ENCODE measurements around the gene TSHB. TPM values are rescaled to one million over a fixed set of nuclear protein-coding genes. Genes with fewer than 3 reads are reported as not detected.

The TSHB gene
- total RNA-seq, 1 experiment from 2014 or later: not detected

DNA sequence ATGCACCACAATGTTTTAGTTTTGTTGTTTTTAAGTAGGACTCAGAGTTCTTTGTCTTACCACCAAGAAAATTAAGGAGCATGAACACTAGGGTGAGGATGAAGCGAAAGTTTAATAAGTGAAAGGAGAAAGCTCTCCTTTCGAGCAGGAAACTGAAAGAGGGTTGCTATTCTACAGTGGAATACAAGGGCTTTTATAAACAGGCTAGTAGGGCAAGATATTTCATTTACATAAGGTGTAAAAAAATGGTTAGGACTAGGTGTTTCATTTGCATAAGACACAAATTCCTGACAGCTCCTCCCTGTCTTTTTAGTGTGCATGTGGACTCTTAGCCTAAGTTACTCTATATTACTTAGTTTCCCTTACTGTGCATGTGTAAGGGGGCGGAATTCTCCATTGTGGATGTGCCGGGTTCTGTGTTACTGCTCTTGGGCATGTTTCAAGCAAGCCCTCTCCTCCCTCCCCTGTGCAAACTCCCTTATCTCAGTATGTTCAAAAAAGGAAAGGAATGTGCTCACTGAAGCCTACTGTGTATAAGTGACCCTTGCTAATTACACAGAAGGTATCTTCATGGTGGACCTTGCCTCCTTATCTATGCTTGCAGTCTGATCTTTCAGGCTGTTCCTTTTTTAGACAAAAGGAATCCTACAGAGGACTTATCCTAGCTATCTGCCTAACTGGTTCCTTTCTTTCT, 7.3 kb downstream of the TSHB start:
- TF ChIP-seq EZH2phosphoT487 (IDR thresholded peaks at IDR 0.05; ENCODE audit: borderline replicate concordance): no peak
- TF ChIP-seq, protein P1, sequence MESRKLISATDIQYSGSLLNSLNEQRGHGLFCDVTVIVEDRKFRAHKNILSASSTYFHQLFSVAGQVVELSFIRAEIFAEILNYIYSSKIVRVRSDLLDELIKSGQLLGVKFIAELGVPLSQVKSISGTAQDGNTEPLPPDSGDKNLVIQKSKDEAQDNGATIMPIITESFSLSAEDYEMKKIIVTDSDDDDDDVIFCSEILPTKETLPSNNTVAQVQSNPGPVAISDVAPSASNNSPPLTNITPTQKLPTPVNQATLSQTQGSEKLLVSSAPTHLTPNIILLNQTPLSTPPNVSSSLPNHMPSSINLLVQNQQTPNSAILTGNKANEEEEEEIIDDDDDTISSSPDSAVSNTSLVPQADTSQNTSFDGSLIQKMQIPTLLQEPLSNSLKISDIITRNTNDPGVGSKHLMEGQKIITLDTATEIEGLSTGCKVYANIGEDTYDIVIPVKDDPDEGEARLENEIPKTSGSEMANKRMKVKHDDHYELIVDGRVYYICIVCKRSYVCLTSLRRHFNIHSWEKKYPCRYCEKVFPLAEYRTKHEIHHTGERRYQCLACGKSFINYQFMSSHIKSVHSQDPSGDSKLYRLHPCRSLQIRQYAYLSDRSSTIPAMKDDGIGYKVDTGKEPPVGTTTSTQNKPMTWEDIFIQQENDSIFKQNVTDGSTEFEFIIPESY (IDR thresholded peaks at IDR 0.05; ENCODE audit: extremely low read depth, insufficient replicate concordance, low read length): no peak
- no peak overlapping the region for H2AFZ ChIP-seq (ENCODE audit: low read depth, low read length, poor library complexity, severe bottlenecking)
- intact Hi-C loops (cut with micrococcal nuclease): no loop called here
- no peaks in the 10 kb centered on the region for H3K9me2 ChIP-seq (ENCODE audit: insufficient read depth)
- H3K4me1 ChIP-seq (ENCODE audit: control insufficient read depth in 1 of 2, insufficient read depth in 2 of 2, low read length in 2 of 2): no peaks in the 10 kb centered on the region
- no peaks in the 10 kb centered on the region for H4K20me1 ChIP-seq (ENCODE audit: insufficient read depth)
- BruUV-seq (replicated peaks): no TSS peak
- H3K27ac ChIP-seq (ENCODE audit: low read depth, low read length): no peak overlapping the region
- no peaks in the 10 kb centered on the region for H3K9me3 ChIP-seq (ENCODE audit: control insufficient read depth in 1 of 2, insufficient read depth in 1 of 2, low read depth in 1 of 2, low read length in 2 of 2)
- ChIA-PET POLR2A (no interaction called here), RAD21 (ENCODE audit: low non-redundant PET in 1 of 2, low total read pairs in 2 of 2, uncharacterized antibody in 2 of 2, unreplicated experiment in 2 of 2) (no interaction called here), CTCF (interaction anchor here (0.9 kb wide), 1 partner anchor 16 kb away, joined by 3 read pairs; no protein-coding TSS in a partner anchor)
- H3K27me3 ChIP-seq (ENCODE audit: insufficient read depth, low read length): no peaks in the 10 kb centered on the region
- DNase-seq (ENCODE audit: low read depth, low spot score) (no peak), ATAC-seq (no peak)
- no peak overlapping the region for H3K9ac ChIP-seq (ENCODE audit: low read length)
- H3K79me2 ChIP-seq (ENCODE audit: insufficient read depth, low read length): no peaks in the 10 kb centered on the region
- no peak overlapping the region for H3K4me2 ChIP-seq (ENCODE audit: low read length)
- H3K4me3 ChIP-seq (replicated peaks in 1 of 2; ENCODE audit: low read depth in 1 of 2, low read length in 2 of 2): no peak overlapping the region
- no peaks in the 10 kb centered on the region for H3K36me3 ChIP-seq (ENCODE audit: control insufficient read depth in 1 of 2, insufficient read depth in 2 of 2, low read length in 2 of 2)

DNA sequence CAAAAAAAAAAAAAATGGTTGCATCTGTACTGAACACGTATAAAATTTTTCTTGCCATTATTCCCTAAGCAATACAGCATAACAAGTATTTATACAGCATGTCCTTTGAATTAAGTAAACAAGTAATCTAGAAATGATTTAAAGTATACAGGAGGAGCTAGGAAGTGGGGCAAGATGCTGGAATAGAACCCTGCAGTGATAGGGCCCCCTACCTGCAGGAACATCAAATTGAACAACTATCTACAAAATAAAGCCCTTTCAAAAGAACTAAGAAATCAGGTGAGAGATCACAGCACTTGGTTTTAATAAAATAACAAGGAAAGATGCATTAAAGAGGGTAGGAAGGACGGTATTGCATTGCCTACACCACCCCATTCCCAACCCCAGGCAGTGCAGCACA, 10.9 kb downstream of the TSHB start:
- no peaks in the 10 kb centered on the region for H3K27me3 ChIP-seq (ENCODE audit: insufficient read depth, low read length)
- H3K27ac ChIP-seq (ENCODE audit: low read depth, low read length): no peak overlapping the region
- no peaks in the 10 kb centered on the region for H3K79me2 ChIP-seq (ENCODE audit: insufficient read depth, low read length)
- no peaks in the 10 kb centered on the region for H3K9me2 ChIP-seq (ENCODE audit: insufficient read depth)
- no peak overlapping the region for H3K4me2 ChIP-seq (ENCODE audit: low read length)
- TF ChIP-seq RAD21 (IDR thresholded peaks at IDR 0.05; ENCODE audit: low read depth) (peak; percentile 38; the same call in 1 of the 2 replicates), TCF7L2 (IDR thresholded peaks at IDR 0.05; ENCODE audit: borderline replicate concordance, extremely low read depth, insufficient read depth, insufficient read length) (no peak), CEBPB (IDR thresholded peaks at IDR 0.05; ENCODE audit: low read depth) (no peak)
- TF ChIP-seq, protein P2, sequence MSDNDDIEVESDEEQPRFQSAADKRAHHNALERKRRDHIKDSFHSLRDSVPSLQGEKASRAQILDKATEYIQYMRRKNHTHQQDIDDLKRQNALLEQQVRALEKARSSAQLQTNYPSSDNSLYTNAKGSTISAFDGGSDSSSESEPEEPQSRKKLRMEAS (IDR thresholded peaks at IDR 0.05): no peak
- TF ChIP-seq, protein P3, sequence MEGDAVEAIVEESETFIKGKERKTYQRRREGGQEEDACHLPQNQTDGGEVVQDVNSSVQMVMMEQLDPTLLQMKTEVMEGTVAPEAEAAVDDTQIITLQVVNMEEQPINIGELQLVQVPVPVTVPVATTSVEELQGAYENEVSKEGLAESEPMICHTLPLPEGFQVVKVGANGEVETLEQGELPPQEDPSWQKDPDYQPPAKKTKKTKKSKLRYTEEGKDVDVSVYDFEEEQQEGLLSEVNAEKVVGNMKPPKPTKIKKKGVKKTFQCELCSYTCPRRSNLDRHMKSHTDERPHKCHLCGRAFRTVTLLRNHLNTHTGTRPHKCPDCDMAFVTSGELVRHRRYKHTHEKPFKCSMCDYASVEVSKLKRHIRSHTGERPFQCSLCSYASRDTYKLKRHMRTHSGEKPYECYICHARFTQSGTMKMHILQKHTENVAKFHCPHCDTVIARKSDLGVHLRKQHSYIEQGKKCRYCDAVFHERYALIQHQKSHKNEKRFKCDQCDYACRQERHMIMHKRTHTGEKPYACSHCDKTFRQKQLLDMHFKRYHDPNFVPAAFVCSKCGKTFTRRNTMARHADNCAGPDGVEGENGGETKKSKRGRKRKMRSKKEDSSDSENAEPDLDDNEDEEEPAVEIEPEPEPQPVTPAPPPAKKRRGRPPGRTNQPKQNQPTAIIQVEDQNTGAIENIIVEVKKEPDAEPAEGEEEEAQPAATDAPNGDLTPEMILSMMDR (IDR thresholded peaks at IDR 0.05 in 2 of 3, conservative IDR thresholded peaks at IDR 0.05 in 1 of 3; ENCODE audit: borderline replicate concordance in 1 of 3, insufficient read depth in 1 of 3, low read depth in 2 of 3, low read length in 2 of 3): peak; percentile 23 to 47 (median 41); a peak in 4 of 6 replicates
- H3K4me1 ChIP-seq (ENCODE audit: control insufficient read depth in 1 of 2, insufficient read depth in 2 of 2, low read length in 2 of 2): no peaks in the 10 kb centered on the region
- H4K20me1 ChIP-seq (ENCODE audit: insufficient read depth): no peaks in the 10 kb centered on the region
- intact Hi-C loops (cut with micrococcal nuclease): loop anchor here (5.0 to 10.0 kb wide), 2 partner anchors 286 to 1063 kb away; partner anchors contain the start of genes CSDE1 and OLFML3
- ATAC-seq (peak; percentile 66), DNase-seq (ENCODE audit: low read depth, low spot score) (no peak)
- H3K9ac ChIP-seq (ENCODE audit: low read length): no peak overlapping the region
- BruUV-seq (replicated peaks): no TSS peak
- H3K36me3 ChIP-seq (ENCODE audit: control insufficient read depth in 1 of 2, insufficient read depth in 2 of 2, low read length in 2 of 2): no peaks in the 10 kb centered on the region
- RAD21 ChIA-PET (ENCODE audit: low non-redundant PET in 1 of 2, low total read pairs in 2 of 2, uncharacterized antibody in 2 of 2, unreplicated experiment in 2 of 2): no interaction called here
- POLR2A ChIA-PET: no interaction called here
- no peak overlapping the region for H2AFZ ChIP-seq (ENCODE audit: low read depth, low read length, poor library complexity, severe bottlenecking)
- H3K4me3 ChIP-seq (replicated peaks in 1 of 2; ENCODE audit: low read depth in 1 of 2, low read length in 2 of 2): no peak overlapping the region
- H3K9me3 ChIP-seq (ENCODE audit: control insufficient read depth in 1 of 2, insufficient read depth in 1 of 2, low read depth in 1 of 2, low read length in 2 of 2): no peaks in the 10 kb centered on the region
- CTCF ChIA-PET: interaction anchor here (1.0 to 6.0 kb wide), 11 partner anchors 9 to 1063 kb away, joined by 3 to 35 read pairs (median 4); partner anchors contain the start of genes BCAS2 and DENND2C

Measured in HCT116 (cell line).